ENCODE measurements around the gene ZBTB16. TPM values are rescaled to one million over a fixed set of nuclear protein-coding genes. Genes with fewer than 3 reads are reported as not detected.

The ZBTB16 gene
- total and polyA plus RNA-seq, 4 donors: 21.4 to 224 (median 102) TPM

DNA sequence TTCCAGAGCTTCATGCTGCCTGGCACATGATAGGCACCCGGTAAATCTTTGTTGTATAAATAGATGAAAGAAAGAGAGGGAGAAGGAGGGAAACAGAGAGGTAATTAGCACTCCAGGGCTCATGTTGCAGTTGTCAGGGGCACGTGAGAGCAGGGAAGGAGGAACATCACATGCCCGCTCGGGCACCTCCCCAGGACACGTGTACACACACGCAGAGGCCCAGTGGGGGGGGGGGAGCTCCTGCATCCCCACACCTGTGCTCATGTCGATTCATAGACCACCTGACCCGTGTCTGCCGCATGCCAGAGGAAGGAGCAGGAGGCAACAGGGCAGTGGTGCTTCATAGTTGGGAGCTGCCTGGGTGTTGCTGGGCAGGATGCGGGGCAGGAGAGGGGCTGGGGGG is 199.6 kb downstream of the ZBTB16 start:
- no peak for TF ChIP-seq CTCF (IDR thresholded peaks at IDR 0.05; ENCODE audit: control extremely low read depth, extremely low read depth)
- peaks cover 0 to 18% (median 13%) of the 10 kb centered on the region in 5 donors for H3K4me1 ChIP-seq (ENCODE audit: control insufficient read depth in 5 of 5, insufficient read depth in 5 of 5, low read length in 5 of 5)
- peaks cover 0 to 17% (median 2%) of the 10 kb centered on the region in 4 donors for H3K36me3 ChIP-seq (ENCODE audit: control insufficient read depth in 4 of 4, insufficient read depth in 4 of 4, low read length in 4 of 4)
- DNase-seq (no peak), ATAC-seq (ENCODE audit: insufficient read depth, low FRiP score) (no peak)
- WGBS, 2 donors: 31 to 51% methylated on average over 10 of the region's 10 CpGs
- H3K4me3 ChIP-seq: no peak overlapping the region
- no peak overlapping the region for H3K9ac ChIP-seq (ENCODE audit: insufficient read depth in 1 of 2, low read length in 2 of 2)
- H3K27me3 ChIP-seq (ENCODE audit: control insufficient read depth in 3 of 3, insufficient read depth in 3 of 3, low read length in 2 of 3): no peaks in the 10 kb centered on the region
- H3K27ac ChIP-seq (ENCODE audit: low read depth in 1 of 2, low read length in 1 of 2): no peak overlapping the region
- H3K9me3 ChIP-seq (ENCODE audit: control insufficient read depth in 4 of 4, insufficient read depth in 3 of 4, low read length in 3 of 4): no peaks in the 10 kb centered on the region

DNA sequence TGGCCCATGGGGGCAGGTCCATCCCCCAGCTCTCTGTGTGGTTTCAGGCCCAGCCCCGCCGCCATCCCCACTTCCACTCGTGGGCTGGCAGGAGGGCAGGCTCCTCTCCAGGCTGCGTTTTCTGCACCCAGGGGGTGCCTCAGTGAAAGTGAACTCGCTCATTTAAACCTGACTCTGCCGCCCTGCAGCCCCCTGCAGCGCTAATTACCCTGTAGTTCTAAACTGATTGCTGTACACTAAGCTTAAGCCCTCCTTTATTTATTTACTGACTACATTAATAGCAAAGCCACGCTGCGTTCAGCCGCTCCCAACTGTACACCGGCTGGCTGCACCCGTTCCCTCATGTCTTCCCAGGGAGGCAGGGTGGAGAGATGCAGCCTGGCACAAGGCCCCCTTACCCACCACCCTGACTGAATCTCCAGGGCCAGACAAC is 200.1 kb downstream of the ZBTB16 start:
- Histone ChIP-seq H3K9me3 (ENCODE audit: control insufficient read depth in 4 of 4, insufficient read depth in 3 of 4, low read length in 3 of 4) (no peaks in the 10 kb centered on the region), H3K27me3 (ENCODE audit: control insufficient read depth in 3 of 3, insufficient read depth in 3 of 3, low read length in 2 of 3) (no peaks in the 10 kb centered on the region), H3K4me1 (ENCODE audit: control insufficient read depth in 5 of 5, insufficient read depth in 5 of 5, low read length in 5 of 5) (peaks cover 0 to 18% (median 13%) of the 10 kb centered on the region in 5 donors), H3K4me3 (no peak overlapping the region), H3K36me3 (ENCODE audit: control insufficient read depth in 4 of 4, insufficient read depth in 4 of 4, low read length in 4 of 4) (peaks cover 0 to 13% (median 2%) of the 10 kb centered on the region in 4 donors), H3K27ac (ENCODE audit: low read depth in 1 of 2, low read length in 1 of 2) (no peak overlapping the region), H3K9ac (ENCODE audit: insufficient read depth in 1 of 2, low read length in 2 of 2) (no peak overlapping the region)
- ATAC-seq (ENCODE audit: insufficient read depth, low FRiP score) (no peak), DNase-seq (no peak)
- no peak for TF ChIP-seq CTCF (IDR thresholded peaks at IDR 0.05; ENCODE audit: control extremely low read depth, extremely low read depth)
- WGBS, 2 donors: 77 to 78% methylated on average over 12 of the region's 12 CpGs

GRCh38 chr11:114260077-114260476 is 200.6 kb downstream of the ZBTB16 start:
- Histone ChIP-seq H3K4me1 (ENCODE audit: control insufficient read depth in 5 of 5, insufficient read depth in 5 of 5, low read length in 5 of 5) (peaks cover 0 to 18% (median 13%) of the 10 kb centered on the region in 5 donors), H3K9me3 (ENCODE audit: control insufficient read depth in 4 of 4, insufficient read depth in 3 of 4, low read length in 3 of 4) (no peaks in the 10 kb centered on the region), H3K4me3 (no peak overlapping the region), H3K36me3 (ENCODE audit: control insufficient read depth in 4 of 4, insufficient read depth in 4 of 4, low read length in 4 of 4) (peaks cover 0 to 12% (median 2%) of the 10 kb centered on the region in 4 donors), H3K27ac (ENCODE audit: low read depth in 1 of 2, low read length in 1 of 2) (peak overlapping the region; percentile 9 to 30), H3K27me3 (ENCODE audit: control insufficient read depth in 3 of 3, insufficient read depth in 3 of 3, low read length in 2 of 3) (no peaks in the 10 kb centered on the region), H3K9ac (ENCODE audit: insufficient read depth in 1 of 2, low read length in 2 of 2) (no peak overlapping the region)
- 87 to 88% methylated on average over 6 of the region's 6 CpGs for WGBS, 2 donors
- TF ChIP-seq CTCF (IDR thresholded peaks at IDR 0.05; ENCODE audit: control extremely low read depth, extremely low read depth): no peak
- no peak for DNase-seq
- no peak for ATAC-seq (ENCODE audit: insufficient read depth, low FRiP score)

GRCh38 chr11:114260483-114260882 is 201.0 kb downstream of the ZBTB16 start:
- Histone ChIP-seq H3K9me3 (ENCODE audit: control insufficient read depth in 4 of 4, insufficient read depth in 3 of 4, low read length in 3 of 4) (no peaks in the 10 kb centered on the region), H3K9ac (ENCODE audit: insufficient read depth in 1 of 2, low read length in 2 of 2) (no peak overlapping the region), H3K4me1 (ENCODE audit: control insufficient read depth in 5 of 5, insufficient read depth in 5 of 5, low read length in 5 of 5) (peaks cover 0 to 18% (median 13%) of the 10 kb centered on the region in 5 donors), H3K27me3 (ENCODE audit: control insufficient read depth in 3 of 3, insufficient read depth in 3 of 3, low read length in 2 of 3) (no peaks in the 10 kb centered on the region), H3K36me3 (ENCODE audit: control insufficient read depth in 4 of 4, insufficient read depth in 4 of 4, low read length in 4 of 4) (peaks cover 0 to 12% (median 2%) of the 10 kb centered on the region in 4 donors), H3K27ac (ENCODE audit: low read depth in 1 of 2, low read length in 1 of 2) (peak overlapping the region; percentile 9 to 30), H3K4me3 (no peak overlapping the region)
- TF ChIP-seq CTCF (IDR thresholded peaks at IDR 0.05; ENCODE audit: control extremely low read depth, extremely low read depth): no peak
- ATAC-seq (ENCODE audit: insufficient read depth, low FRiP score): no peak
- DNase-seq: no peak
- 68 to 80% methylated on average over 9 of the region's 9 CpGs for WGBS, 2 donors
